HT1080 (cell line): ENCODE results near the gene RFC2. TPM values are rescaled to one million over a fixed set of nuclear protein-coding genes. Genes with fewer than 3 reads are reported as not detected.
"Not testable (repeated sequence)": the region's sequence is repeated elsewhere in the genome, so short reads cannot be mapped to it uniquely, and the experiment has no call there.

Source experiments
- DNase-seq: peaks from one replicate; pipeline ENCODE4 v3.0.0-alpha.2; 2015; ENCODE audit warnings: low read depth
- total RNA-seq: library from RNA; depleted of rRNA; stranded (reverse); fragments of >200 nt; shearing (Covaris generic); gene quantifications from 2 replicates; pipeline ENCODE4 v1.2.3, GENCODE V29; 2014

Gene RFC2
- total RNA-seq, 1 experiment from 2014 or later = 114 TPM

- no peak for DNase-seq
Measured at GRCh38 chr7:74252893-74253292, 1.3 kb downstream of the RFC2 start.

- DNase-seq = not testable (repeated sequence)
Measured at GRCh38 chr7:74249058-74249457, 5.1 kb downstream of the RFC2 start.

- no peak for DNase-seq
Measured at GRCh38 chr7:74248156-74248555, 6.0 kb downstream of the RFC2 start.

- DNase-seq = no peak
Measured at GRCh38 chr7:74246497-74246896, 7.7 kb downstream of the RFC2 start.

DNA sequence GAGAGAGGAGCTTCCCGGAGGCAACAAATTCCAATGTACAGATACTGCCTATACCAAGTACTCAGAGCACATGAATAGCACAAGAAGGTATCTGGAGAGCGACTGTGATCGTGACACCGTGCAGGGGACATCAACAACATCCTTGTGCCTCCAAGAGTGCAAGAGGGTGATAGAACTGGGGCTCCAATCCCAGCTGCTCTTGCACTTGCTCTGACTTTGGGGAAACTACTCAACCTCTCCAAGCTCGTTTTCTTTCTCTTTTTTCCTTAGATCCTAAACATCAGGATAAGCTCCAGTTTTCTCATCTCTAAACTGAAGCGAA lies 12.1 kb downstream of the RFC2 start:
- no peak for DNase-seq

- no peak for DNase-seq
Measured at GRCh38 chr7:74240482-74240881, 13.7 kb downstream of the RFC2 start.

DNA sequence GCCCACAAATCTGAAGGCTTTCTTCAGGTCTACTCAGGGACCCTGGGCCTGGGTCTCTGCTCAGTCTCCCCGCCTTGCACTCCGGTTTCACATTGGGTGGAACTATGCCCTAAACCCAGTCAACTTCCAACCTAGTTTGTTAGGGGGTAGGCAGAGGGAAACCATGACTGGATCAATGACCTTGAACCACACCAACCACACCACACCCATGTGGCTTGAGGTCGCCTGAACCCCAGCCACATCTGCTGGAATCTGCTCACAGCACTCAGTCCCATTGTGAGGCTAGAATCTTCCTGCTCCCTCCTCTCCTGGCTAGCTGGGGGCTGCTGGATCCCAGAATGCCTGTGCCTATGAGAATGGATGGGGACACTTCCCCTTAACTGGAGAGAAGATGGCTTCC lies 17.9 kb downstream of the RFC2 start:
- DNase-seq = no peak

DNA sequence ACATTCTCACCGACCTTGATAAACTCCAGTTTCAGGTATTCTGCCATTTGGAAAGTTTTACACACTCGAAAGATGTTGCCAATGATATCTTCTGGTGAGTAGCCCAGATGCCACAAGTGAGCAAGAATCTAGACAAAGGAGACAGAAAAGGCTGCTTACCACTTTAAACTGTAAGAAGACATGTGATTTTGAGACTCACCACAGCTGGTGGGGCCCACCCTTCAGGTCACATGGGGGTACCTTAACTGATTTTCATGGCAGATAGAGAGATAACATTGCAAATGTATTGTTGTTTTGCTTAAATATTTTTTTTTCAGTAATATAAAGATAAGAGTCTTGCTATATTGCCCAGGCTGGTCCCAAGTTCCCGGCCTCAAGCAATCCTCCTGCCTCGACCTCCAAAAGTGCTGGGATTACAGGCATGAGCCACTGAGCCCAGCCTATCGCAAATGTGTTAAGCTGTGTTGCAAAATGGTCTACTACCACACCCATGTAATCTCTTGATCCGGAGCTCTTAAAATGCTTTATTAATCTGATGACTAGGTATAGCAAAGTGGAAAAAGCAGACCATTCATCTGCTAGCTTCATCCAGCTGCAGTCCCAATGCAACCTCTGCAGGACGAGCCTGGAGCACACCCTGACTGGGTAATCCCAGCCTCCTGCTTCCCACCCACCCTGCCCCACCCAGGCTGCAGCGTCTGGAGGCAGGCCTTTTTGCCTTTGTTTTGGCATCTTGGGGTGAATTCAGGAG lies 18.5 kb downstream of the RFC2 start:
- no peak for DNase-seq

- DNase-seq = no peak
Measured at GRCh38 chr7:74233655-74234285, 20.4 kb downstream of the RFC2 start.

DNA sequence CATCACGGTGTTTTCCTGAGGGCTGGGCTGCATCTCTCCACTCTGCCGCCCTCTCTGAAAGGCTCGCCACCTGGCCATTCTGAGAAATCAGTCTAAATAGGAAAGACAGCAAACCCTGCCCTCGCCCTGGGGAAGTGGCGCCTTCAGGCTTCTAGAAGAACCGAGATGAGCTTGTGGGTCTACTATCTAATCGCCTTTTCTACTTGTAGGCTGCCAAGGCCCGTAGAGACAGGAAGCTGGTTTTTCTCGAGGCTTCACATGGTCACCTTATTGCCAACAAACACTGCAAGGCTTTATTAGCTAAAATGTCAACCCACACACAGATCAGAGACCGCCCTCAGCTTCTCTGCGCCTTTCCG lies 23.0 kb downstream of the RFC2 start:
- no peak for DNase-seq

DNA sequence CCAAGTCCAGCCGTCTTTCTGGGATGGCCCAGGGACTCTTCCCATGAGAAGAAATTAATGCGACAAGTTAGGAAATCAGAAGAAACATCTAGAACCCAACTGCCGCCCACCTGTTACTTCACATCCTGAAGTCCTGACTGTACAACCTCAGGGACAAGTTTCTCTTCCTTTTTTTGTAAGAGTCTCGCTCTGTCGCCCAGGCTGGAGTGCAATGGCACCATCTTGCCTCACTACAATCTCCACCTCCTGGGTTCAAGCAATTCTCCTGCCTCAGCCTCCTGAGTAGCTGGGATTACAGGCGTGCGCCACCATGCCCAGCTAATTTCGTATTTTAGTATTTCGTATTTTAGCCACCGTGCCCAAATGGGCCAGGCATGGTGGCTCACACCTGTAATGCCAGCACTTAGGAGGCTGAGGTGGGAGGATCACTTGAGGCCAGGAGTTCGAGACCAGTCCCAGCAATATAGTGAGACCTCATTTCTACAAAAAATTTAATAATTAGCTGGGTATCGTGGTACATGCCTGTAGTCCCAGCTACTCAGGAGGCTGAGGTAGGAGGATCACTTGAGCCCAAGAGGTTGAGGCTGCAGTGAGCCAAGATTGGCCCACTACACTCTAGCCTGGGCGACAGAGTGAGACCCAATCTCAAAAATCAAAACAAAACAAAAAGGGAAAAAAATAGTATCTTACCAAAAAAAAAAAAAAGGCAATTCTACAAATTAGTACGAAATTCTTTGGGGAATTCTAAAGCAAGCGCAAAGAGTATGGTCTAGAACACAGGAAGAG lies 23.6 kb downstream of the RFC2 start:
- DNase-seq = no peak

GRCh38 chr7:74228951-74229900 lies 25.0 kb downstream of the RFC2 start:
- no peak for DNase-seq

- no peak for DNase-seq
Measured at GRCh38 chr7:74226633-74227032, 27.6 kb downstream of the RFC2 start.

GRCh38 chr7:74225400-74225799 lies 28.8 kb downstream of the RFC2 start:
- DNase-seq = no peak

DNA sequence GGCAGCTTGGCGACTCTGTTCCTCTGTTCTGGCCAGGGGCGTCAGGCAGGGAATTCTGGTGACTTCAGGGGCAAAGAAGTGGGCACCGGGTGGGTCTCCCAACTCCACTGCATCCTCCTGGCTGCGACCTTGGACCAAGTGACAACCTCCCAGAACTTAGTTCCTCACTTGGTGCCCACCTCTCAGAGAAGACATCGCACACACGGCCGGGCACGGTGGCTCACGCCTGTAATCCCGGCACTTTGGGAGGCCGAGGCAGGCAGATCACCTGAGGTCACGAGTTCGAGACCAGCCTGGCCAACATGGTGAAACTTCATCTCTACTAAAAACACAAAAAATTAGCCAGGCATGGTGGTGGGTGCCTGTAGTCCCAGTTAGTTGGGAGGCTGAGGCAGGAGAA lies 29.3 kb downstream of the RFC2 start:
- DNase-seq = not testable (repeated sequence)

- no peak for DNase-seq
Measured at GRCh38 chr7:74224511-74224832, 29.7 kb downstream of the RFC2 start.

DNA sequence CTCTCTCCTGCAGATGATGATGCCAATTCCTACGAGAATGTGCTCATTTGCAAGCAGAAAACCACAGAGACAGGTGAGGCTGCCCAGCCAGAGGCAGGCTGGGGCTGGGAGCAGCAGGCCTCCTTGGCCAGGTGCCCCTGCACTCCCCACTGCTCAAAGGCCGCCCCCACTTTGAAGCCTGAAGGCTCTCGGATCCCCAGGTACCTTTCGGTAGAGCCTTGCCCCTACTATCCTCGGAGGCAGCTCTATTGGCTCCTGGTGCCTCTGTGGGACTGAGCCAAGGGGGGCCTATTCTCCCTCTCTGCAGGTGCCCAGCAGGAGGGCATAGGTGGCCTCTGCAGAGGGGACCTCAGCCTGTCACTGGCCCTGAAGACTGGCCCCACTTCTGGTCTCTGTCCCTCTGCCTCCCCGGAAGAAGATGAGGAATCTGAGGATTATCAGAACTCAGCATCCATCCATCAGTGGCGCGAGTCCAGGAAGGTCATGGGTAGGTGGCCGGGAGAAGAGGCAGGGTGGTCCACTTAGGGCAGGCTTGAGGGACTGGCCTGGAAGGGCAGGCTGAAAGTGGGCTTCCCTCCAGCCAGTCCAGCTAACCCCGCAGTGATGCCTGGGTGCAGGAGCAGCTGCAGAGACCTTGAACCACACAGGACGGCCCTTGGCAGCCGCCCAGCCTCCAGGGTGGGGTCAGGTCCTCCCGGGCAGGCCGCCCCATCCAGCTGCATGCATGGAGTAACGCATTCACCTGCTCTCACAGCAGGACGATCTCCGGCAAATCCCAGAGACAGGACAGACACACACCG lies 30.3 kb downstream of the RFC2 start:
- no peak for DNase-seq

DNA sequence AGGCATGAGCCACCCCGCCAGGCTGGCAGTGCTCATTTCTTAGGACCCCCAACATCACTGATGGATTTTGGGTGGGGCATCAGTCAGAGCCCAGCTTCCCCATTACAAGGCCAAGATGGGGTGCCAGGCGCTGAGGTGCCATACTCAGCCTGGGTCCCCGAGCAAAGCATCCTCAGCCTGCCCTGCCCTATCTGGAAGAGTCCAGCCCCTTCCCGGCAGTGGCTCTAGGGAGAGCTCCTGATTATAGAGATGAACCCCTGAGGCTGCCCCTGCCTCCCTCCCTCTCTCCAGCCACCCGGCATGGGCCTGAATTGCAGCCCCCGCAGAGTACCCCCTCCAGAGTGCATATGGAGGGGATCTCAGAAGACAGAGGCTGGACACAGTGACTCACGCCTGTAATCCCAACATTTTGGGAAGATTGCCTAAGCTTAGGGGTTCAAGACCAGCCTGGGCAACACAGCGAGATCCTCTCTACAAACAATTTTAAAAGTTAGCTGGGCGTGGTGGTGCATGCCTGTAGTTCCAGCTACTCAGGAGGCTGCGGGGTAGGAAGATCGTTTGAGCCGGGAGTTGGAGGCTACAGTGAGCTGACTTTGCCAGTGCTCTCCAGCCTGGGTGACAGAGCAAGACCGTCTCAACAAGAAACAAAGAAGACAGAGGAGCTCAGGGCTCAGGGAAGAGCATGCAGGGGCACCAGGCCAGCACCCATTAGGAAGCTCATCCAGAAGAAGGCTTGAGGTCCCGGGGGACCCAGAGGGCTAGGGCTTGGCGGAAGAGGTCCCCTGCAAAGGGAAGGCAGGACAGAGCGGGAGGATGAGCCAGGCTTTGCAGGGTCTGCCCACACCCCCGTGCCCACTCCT lies 31.1 kb downstream of the RFC2 start:
- no peak for DNase-seq

- DNase-seq = no peak
Measured at GRCh38 chr7:74221713-74222112, 32.5 kb downstream of the RFC2 start.

- DNase-seq = no peak
Measured at GRCh38 chr7:74220229-74220628, 34.0 kb downstream of the RFC2 start.
